Measurements from ENCODE around the gene SCGB1D4. TPM values are rescaled to one million over a fixed set of nuclear protein-coding genes. Genes with fewer than 3 reads are reported as not detected.
"Not testable (repeated sequence)": the region's sequence is repeated elsewhere in the genome, so short reads cannot be mapped to it uniquely, and the experiment has no call there.

Gene SCGB1D4
- total RNA-seq (not detected), polyA plus RNA-seq (not detected)
- long read RNA-seq, donor 1 = 0 reads
- long read RNA-seq, donor 2 = 0 reads

- H3K36me3 ChIP-seq = no peaks in the 10 kb centered on the region
- no peak within 1 kb of the TSS for H3K27ac ChIP-seq
- intact Hi-C loops (cut with DNase I; ENCODE audit: low total_unique reads) = no loop called here
- no peak within 1 kb of the TSS for H3K4me3 ChIP-seq
- DNase-seq = no peak
- H3K27me3 ChIP-seq (replicated peaks in 1 of 7) = peaks cover 0 to 36% (median 0%) of the 10 kb centered on the region in 7 donors
- TF ChIP-seq CTCF (IDR thresholded peaks at IDR 0.05 in 8 of 11, conservative IDR thresholded peaks at IDR 0.05 in 3 of 11) (no peak), POLR2AphosphoS5 (IDR thresholded peaks at IDR 0.05) (no peak), POLR2A (IDR thresholded peaks at IDR 0.05) (no peak)
- 56 to 76% (median 72%) methylated on average over 7 of the region's 7 CpGs for WGBS, 5 donors
- no peaks in the 10 kb centered on the region for H3K4me1 ChIP-seq
- H3K9me3 ChIP-seq = no peaks in the 10 kb centered on the region
Measured at GRCh38 chr11:62298975-62299374, at the start of gene SCGB1D4. Gene SCGB1D4, minus strand, starts transcription at chr11:62299075. Its CDS starts 65 bp downstream, at chr11:62299010.

- 88 to 97% (median 96%) methylated on average over 6 of the region's 6 CpGs for WGBS, 5 donors
- H3K4me1 ChIP-seq = peaks cover 0 to 21% (median 8%) of the 10 kb centered on the region in 6 donors
- TF ChIP-seq POLR2A (IDR thresholded peaks at IDR 0.05) = no peak
- no peak for TF ChIP-seq CTCF (IDR thresholded peaks at IDR 0.05 in 8 of 11, conservative IDR thresholded peaks at IDR 0.05 in 3 of 11)
- TF ChIP-seq POLR2AphosphoS5 (IDR thresholded peaks at IDR 0.05) = no peak
- H3K27me3 ChIP-seq (replicated peaks in 1 of 7) = no peaks in the 10 kb centered on the region
- no peak overlapping the region for H3K27ac ChIP-seq
- DNase-seq = no peak
- no peak overlapping the region for H3K4me3 ChIP-seq
- H3K36me3 ChIP-seq = no peaks in the 10 kb centered on the region
- intact Hi-C loops (cut with DNase I; ENCODE audit: low total_unique reads) = no loop called here
- no peaks in the 10 kb centered on the region for H3K9me3 ChIP-seq
Measured at GRCh38 chr11:62345861-62346260, 47.0 kb upstream of the SCGB1D4 start.

GRCh38 chr11:62344210-62344609 lies 45.3 kb upstream of the SCGB1D4 start:
- peaks cover 0 to 37% (median 18%) of the 10 kb centered on the region in 6 donors for H3K4me1 ChIP-seq
- WGBS, 5 donors = 44 to 83% (median 55%) methylated on average over 1 of the region's 1 CpG
- no peak overlapping the region for H3K4me3 ChIP-seq
- intact Hi-C loops (cut with DNase I; ENCODE audit: low total_unique reads) = loop anchor here (5.0 kb wide), 1 partner anchor 33 kb away; no protein-coding TSS in a partner anchor
- no peak for TF ChIP-seq POLR2AphosphoS5 (IDR thresholded peaks at IDR 0.05)
- no peaks in the 10 kb centered on the region for H3K27me3 ChIP-seq (replicated peaks in 1 of 7)
- H3K9me3 ChIP-seq = no peaks in the 10 kb centered on the region
- peak overlapping the region in 6 of 8 donors; percentile 55 to 76 (median 66) for H3K27ac ChIP-seq
- H3K36me3 ChIP-seq = no peaks in the 10 kb centered on the region
- no peak for DNase-seq

GRCh38 chr11:62343646-62344190 lies 44.8 kb upstream of the SCGB1D4 start:
- 62 to 85% (median 76%) methylated on average over 7 of the region's 7 CpGs for WGBS, 5 donors
- H3K4me1 ChIP-seq = peaks cover 0 to 38% (median 18%) of the 10 kb centered on the region in 6 donors
- not testable (repeated sequence) for H3K36me3 ChIP-seq; H3K27me3 ChIP-seq (replicated peaks in 1 of 7); H3K9me3 ChIP-seq; DNase-seq; H3K4me3 ChIP-seq
- intact Hi-C loops (cut with DNase I; ENCODE audit: low total_unique reads) = loop anchor here (5.0 kb wide), 1 partner anchor 34 kb away; no protein-coding TSS in a partner anchor
- peak overlapping the region in 6 of 8 donors; percentile 55 to 76 (median 66) for H3K27ac ChIP-seq

- Histone ChIP-seq H3K4me1 (peaks cover 0 to 56% (median 32%) of the 10 kb centered on the region in 6 donors), H3K9me3 (no peaks in the 10 kb centered on the region), H3K27me3 (replicated peaks in 1 of 7) (peaks cover 0 to 4% (median 0%) of the 10 kb centered on the region in 7 donors), H3K36me3 (no peaks in the 10 kb centered on the region), H3K4me3 (no peak overlapping the region), H3K27ac (no peak overlapping the region)
- 78 to 86% (median 84%) methylated on average over 4 of the region's 4 CpGs for WGBS, 5 donors
- intact Hi-C loops (cut with DNase I; ENCODE audit: low total_unique reads) = loop anchor here (5.0 kb wide), 1 partner anchor 36 kb away; no protein-coding TSS in a partner anchor
- no peak for TF ChIP-seq POLR2AphosphoS5 (IDR thresholded peaks at IDR 0.05)
- TF ChIP-seq POLR2A (IDR thresholded peaks at IDR 0.05) = no peak
- no peak for TF ChIP-seq CTCF (IDR thresholded peaks at IDR 0.05 in 8 of 11, conservative IDR thresholded peaks at IDR 0.05 in 3 of 11)
- DNase-seq = no peak
Measured at GRCh38 chr11:62341588-62341987, 42.7 kb upstream of the SCGB1D4 start.

Data from spleen (tissue), 13 donors.